NOMO-1 treated with DMSO at 0.1 percent for 48 hours (cell line): ENCODE data around the gene PPFIA4.

Experiments used
- DNase-seq: peaks from one replicate; lab custom pipeline; 2025; ENCODE audit not compliant: unreplicated experiment; lab: John Stamatoyannopoulos, UW

PPFIA4 gene

GRCh38 chr1:203026031-203026665, at the start of gene PPFIA4:
TSS of gene PPFIA4 (plus strand) at chr1:203026491. CDS start at chr1:203039009, 12,518 bp downstream.
- peak; percentile 76 for DNase-seq

DNA sequence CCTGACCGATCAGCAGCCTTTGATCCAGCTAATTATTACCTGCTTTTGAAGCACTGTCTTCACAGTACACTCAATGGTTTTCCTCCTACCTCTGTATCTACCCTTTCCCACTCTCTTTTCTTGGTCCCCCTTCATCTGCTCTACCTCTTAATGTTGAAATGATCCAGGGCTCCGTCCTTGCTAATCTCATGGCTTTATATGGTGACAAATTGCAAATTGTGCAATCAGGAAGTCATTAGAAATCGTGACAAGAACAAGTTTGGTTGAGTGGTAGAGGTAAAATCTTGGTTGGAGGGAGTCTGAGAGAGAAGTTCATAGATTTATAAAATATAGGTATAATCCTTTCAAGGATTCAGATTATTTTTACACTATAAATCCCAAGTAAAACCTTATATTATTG, 49.7 kb upstream of the PPFIA4 start:
- peak; percentile 86 for DNase-seq

GRCh38 chr1:202979459-202979858, 46.8 kb upstream of the PPFIA4 start:
- no peak for DNase-seq

DNA sequence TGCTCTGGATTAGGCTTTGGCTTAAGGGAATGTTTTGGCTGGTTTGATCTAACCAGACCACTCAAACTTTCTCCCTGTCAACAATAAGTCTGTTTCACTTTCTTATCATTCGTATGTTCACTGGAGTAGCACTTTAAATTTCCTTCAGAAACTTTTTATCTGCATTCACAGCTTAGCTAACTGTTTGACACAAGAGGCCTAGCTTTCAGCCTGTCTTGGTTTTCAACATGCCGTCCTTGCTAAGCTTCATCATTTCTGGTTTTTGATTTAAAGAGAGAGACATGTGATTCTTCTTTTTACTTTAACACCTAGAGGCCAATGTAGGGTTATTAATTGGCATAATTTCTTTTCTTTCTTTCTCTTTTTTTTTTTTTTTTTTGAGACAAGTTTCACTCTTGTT, 44.4 kb upstream of the PPFIA4 start:
- no peak for DNase-seq

GRCh38 chr1:202982715-202983430, 43.4 kb upstream of the PPFIA4 start:
- peak; percentile 72 for DNase-seq

DNA sequence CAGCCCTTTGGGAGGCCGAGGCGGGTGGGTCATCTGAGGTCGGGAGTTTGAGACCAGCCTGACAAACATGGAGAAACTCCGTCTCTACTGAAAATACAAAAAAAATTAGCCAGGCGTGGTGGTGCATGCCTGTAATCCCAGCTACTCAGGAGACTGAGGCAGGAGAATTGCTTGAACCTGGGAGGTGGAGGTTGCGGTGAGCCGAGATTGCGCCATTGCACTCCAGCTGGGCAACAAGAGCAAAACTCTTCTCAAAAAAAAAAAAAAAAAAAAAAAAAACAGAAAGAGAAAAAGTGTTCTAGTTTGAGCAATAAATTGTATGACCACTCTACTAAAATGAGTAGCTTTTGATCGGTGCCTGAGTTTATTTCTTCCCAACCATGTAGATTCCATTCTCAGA, 40.2 kb upstream of the PPFIA4 start:
- peak; percentile 5 for DNase-seq

DNA sequence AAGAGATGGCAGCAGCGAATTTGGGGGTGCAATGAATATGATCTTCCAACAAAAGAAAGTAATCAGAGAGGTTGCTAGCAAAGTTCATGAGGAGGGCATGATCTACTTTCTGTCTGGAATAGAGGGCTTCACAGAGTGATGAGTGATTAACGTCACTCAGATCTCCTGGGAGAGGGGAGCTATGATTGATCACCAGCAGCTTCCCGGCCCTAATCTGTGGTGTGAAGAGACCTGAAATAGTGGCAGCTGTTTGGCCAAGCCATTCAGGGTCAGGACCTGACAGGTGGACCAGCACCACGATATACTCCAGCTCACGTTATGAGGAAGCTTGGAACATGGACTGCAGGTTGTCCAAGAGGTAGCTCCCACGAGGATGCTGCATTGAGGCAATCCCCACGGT, 39.0 kb upstream of the PPFIA4 start:
- DNase-seq: no peak

DNA sequence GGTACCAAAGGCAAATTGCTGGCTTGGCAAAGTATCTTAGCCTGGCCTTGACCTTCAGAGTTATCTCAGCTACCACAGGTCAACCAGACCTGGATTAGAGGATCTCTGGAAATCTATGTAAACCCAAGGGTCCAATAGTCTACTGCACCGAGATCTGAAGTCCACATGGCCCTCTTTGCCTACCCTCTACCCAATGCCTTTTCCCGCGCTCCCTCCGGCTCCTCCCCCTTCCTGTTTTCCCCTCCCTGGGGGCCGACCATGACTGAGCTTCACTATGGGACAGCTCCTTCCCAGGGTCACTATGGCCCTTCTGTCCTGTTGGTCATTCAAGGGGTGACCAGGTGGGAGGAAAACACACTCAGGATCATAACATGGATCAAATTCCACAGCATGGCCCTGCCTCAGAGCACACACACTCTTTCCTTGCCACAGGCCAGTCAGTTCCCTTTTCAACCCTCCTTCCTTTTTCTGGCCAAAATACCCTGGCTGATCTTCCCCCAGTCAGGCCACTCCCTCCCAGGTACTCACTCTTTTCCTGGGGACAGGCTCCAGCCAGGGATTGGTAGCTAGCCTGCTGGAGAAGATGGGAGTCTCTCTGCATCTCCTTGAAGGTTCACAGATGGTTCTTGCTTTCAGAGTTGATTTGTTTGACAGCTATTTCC, 38.2 kb upstream of the PPFIA4 start:
- peak; percentile 19 for DNase-seq

- no peak for DNase-seq
These were observed 36.4 kb upstream of the PPFIA4 start for GRCh38 chr1:202989879-202990278.

DNA sequence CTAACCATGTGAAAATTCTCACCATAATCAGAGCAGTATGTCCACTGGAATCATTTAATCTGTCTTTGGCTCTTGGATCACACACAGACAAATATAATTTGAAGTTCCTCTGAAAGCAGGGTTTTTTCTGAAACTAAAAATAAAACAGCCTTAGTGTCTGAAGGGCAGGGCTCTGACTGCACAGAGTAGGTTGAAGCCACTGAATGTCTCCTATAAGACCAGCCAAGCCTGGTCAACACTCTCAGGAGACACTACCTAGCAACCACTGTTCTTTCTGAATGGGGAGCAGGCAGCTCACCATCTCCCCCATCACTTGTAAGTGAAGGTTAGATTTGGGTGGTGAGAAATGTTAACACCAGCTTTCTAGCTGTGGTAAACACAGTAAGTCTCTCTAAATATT, 35.2 kb upstream of the PPFIA4 start:
- DNase-seq: no peak

GRCh38 chr1:202994756-202995155, 31.5 kb upstream of the PPFIA4 start:
- no peak for DNase-seq

DNA sequence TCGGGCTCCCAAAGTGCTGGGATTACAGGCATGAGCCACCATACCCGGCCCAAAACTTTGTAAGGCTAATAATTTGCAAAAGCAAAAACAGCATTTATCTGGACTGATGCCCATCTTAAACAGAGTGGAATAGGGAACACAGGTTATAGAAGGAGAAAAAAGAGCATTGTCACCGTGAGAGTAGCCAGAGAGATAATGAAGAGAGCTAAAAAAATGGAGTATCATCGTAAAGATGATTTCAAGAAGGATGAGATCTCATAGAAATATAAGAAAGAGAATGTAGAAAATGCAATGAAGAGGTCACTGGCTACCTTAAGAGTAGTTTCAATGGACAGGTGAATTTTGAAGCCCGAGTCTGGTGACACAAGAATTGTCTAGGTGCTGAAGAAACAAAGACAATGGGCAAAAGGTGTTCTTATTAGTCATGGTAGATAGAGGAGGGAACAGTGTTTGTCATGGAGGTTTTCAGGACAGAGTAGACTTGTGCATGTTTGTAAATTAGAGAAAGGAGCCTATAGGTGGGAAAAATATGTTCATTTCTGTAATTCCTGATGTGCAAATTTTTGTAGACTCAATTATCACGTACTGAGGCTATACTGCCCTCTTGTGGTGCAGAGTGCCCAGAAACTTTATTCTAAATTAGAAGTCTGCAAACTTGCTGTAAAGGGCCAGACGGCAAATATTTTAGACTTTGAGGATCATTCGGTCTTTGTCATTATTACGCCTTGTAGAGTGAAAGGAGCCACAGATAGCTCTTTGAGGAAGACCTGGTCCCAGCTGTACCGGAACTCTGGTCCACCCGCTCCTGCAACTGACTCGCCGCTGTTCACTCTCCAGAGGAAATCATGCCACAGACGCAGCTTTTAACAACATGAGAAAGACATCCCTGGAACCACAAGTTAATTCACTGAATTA, 27.2 kb upstream of the PPFIA4 start:
- DNase-seq: peak; percentile 67

GRCh38 chr1:203000217-203000944, 25.9 kb upstream of the PPFIA4 start:
- no peak for DNase-seq

- DNase-seq: no peak
These were observed 24.3 kb upstream of the PPFIA4 start for GRCh38 chr1:203001986-203002385.

GRCh38 chr1:203002951-203003350, 23.3 kb upstream of the PPFIA4 start:
- no peak for DNase-seq

GRCh38 chr1:203005395-203006142, 20.7 kb upstream of the PPFIA4 start:
- DNase-seq: peak; percentile 26

- DNase-seq: peak; percentile 89
These were observed 19.1 kb upstream of the PPFIA4 start, which contains the start of gene TMEM183A for GRCh38 chr1:203006948-203007871. TSS of gene TMEM183A (plus strand) at chr1:203007374. CDS start at chr1:203007466, 92 bp downstream.

DNA sequence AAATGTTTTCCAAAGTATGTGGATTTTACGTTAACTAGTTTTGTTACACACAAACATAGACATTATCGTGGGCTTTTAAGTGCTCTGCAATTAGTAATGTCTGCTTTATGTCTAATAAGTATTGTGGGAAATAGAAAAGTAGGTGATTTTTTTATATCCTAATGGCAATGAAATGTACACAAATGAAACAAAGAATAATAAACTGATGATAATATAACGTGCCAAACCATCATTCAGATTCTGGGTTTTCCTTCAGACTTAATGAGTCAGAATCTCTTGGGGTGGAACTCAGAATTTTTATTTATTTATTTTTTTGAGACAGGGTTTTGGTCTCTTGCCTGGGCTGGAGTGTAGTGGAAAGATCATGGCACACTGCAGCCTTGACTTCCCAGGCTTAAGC, 17.1 kb upstream of the PPFIA4 start:
- no peak for DNase-seq

GRCh38 chr1:203011582-203011981, 14.7 kb upstream of the PPFIA4 start:
- DNase-seq: peak; percentile 19
